Loucy (cell line): Measurements from ENCODE around the gene LYRM9.

Experiments
- CTCF ChIP-seq: fragments of 200-600 bp; sonication (generic); conservative IDR thresholded peaks from 2 replicates; pipeline ENCODE4 v1.5.1; 2014; ENCODE audit warnings: mild to moderate bottlenecking, antibody characterized with exemption, low read length
- EZH2phosphoT487 ChIP-seq: fragments of 200-600 bp; IDR thresholded peaks from 2 replicates; pipeline ENCODE4 v1.6.1; 2018; ENCODE audit warnings: antibody characterized with exemption, mild to moderate bottlenecking, moderate library complexity, borderline replicate concordance

GRCh38 chr17:27888945-27889344 lies 4.2 kb downstream of the LYRM9 start:
- TF ChIP-seq CTCF (no peak), EZH2phosphoT487 (no peak)
